Esophagus muscularis mucosa (tissue), 4 donors: ENCODE data around the gene PCSK6.

Source experiments
- CTCF ChIP-seq, 3 experiments: fragments of 200-600 bp in 2 of 3; fragments of 450-650 bp in 1 of 3; sonication (generic) in 2 of 3; IDR thresholded peaks; one replicate each; pipeline ENCODE4 v1.5.1; 2017 to 2019; ENCODE audit warnings: antibody characterized with exemption in 3 of 3, mild to moderate bottlenecking in 2 of 3, moderate library complexity in 1 of 3
- EP300 ChIP-seq: sonication (generic); formaldehyde crosslinking; IDR thresholded peaks from one replicate; pipeline ENCODE4 v1.6.1; 2017; ENCODE audit warnings: antibody characterized with exemption
- POLR2A ChIP-seq: fragments of 450-650 bp; IDR thresholded peaks from one replicate; pipeline ENCODE4 v1.6.1; 2017; ENCODE audit warnings: antibody characterized with exemption, moderate library complexity, mild to moderate bottlenecking, low read depth
- POLR2AphosphoS5 ChIP-seq, 2 donors: sonication (generic); formaldehyde crosslinking; IDR thresholded peaks; one replicate each; pipeline ENCODE4 v1.6.1; 2017; ENCODE audit warnings: antibody characterized with exemption in 2 of 2

GRCh38 chr15:101277038-101277822 is 212.3 kb downstream of the PCSK6 start, which contains the start of gene SELENOS:
- TF ChIP-seq CTCF (IDR thresholded peaks at IDR 0.05) (no peak), EP300 (peak; percentile 62), POLR2A (peak; percentile 85), POLR2AphosphoS5 (IDR thresholded peaks at IDR 0.05) (peak; percentile 85 to 93)
